Measurements from ENCODE around the gene RDH14.

RDH14 gene

GRCh38 chr2:18546567-18546966 is 13.9 kb downstream of the RDH14 start:
- H3K4me1 ChIP-seq (ENCODE audit: control insufficient read depth, insufficient read depth, low read length, poor library complexity, severe bottlenecking), result peaks cover 7% of the 10 kb centered on the region
- H3K36me3 ChIP-seq (ENCODE audit: control insufficient read depth, insufficient read depth, low read length), result no peaks in the 10 kb centered on the region
- no peak overlapping the region for H3K27ac ChIP-seq (ENCODE audit: low read depth, low read length, severe bottlenecking)
- H3K9me3 ChIP-seq (ENCODE audit: control insufficient read depth, low read length), result no peaks in the 10 kb centered on the region
- no peak overlapping the region for H3K4me3 ChIP-seq (ENCODE audit: extremely low read depth, insufficient read depth, low read length, poor library complexity, severe bottlenecking)
- WGBS, 2 experiments (ENCODE audit: insufficient coverage in 2 of 2), result 100% methylated on average over 1 of the region's 2 CpGs; no CpG with 5 or more reads in 1 of the 2 experiments

- Histone ChIP-seq H3K9me3 (ENCODE audit: control insufficient read depth, low read length) (no peaks in the 10 kb centered on the region), H3K36me3 (ENCODE audit: control insufficient read depth, insufficient read depth, low read length) (no peaks in the 10 kb centered on the region), H3K27ac (ENCODE audit: low read depth, low read length, severe bottlenecking) (no peak overlapping the region), H3K4me1 (ENCODE audit: control insufficient read depth, insufficient read depth, low read length, poor library complexity, severe bottlenecking) (peaks cover 7% of the 10 kb centered on the region), H3K4me3 (ENCODE audit: extremely low read depth, insufficient read depth, low read length, poor library complexity, severe bottlenecking) (no peak overlapping the region)
- WGBS, 2 experiments (ENCODE audit: insufficient coverage in 2 of 2), result 76 to 82% methylated on average over 3 to 4 of the region's 4 CpGs
These were observed 15.1 kb downstream of the RDH14 start for GRCh38 chr2:18545384-18545783.

GRCh38 chr2:18544171-18544570 is 16.3 kb downstream of the RDH14 start:
- H3K4me3 ChIP-seq (ENCODE audit: extremely low read depth, insufficient read depth, low read length, poor library complexity, severe bottlenecking), result no peak overlapping the region
- H3K4me1 ChIP-seq (ENCODE audit: control insufficient read depth, insufficient read depth, low read length, poor library complexity, severe bottlenecking), result peaks cover 7% of the 10 kb centered on the region
- H3K36me3 ChIP-seq (ENCODE audit: control insufficient read depth, insufficient read depth, low read length), result no peaks in the 10 kb centered on the region
- H3K27ac ChIP-seq (ENCODE audit: low read depth, low read length, severe bottlenecking), result no peak overlapping the region
- 85 to 86% methylated on average over 1 to 2 of the region's 3 CpGs for WGBS, 2 experiments (ENCODE audit: insufficient coverage in 2 of 2)
- no peaks in the 10 kb centered on the region for H3K9me3 ChIP-seq (ENCODE audit: control insufficient read depth, low read length)

- Histone ChIP-seq H3K27ac (ENCODE audit: low read depth, low read length, severe bottlenecking) (no peak overlapping the region), H3K36me3 (ENCODE audit: control insufficient read depth, insufficient read depth, low read length) (no peaks in the 10 kb centered on the region), H3K4me3 (ENCODE audit: extremely low read depth, insufficient read depth, low read length, poor library complexity, severe bottlenecking) (no peak overlapping the region), H3K4me1 (ENCODE audit: control insufficient read depth, insufficient read depth, low read length, poor library complexity, severe bottlenecking) (no peaks in the 10 kb centered on the region), H3K9me3 (ENCODE audit: control insufficient read depth, low read length) (no peaks in the 10 kb centered on the region)
- 83% methylated on average over 2 of the region's 2 CpGs; no CpG with 5 or more reads in 1 of the 2 experiments for WGBS, 2 experiments (ENCODE audit: insufficient coverage in 2 of 2)
These were observed 19.6 kb downstream of the RDH14 start for GRCh38 chr2:18540872-18541271.

- no CpG with 5 or more reads among the region's 1 CpG for WGBS, 2 experiments (ENCODE audit: insufficient coverage in 2 of 2)
- Histone ChIP-seq H3K36me3 (ENCODE audit: control insufficient read depth, insufficient read depth, low read length) (no peaks in the 10 kb centered on the region), H3K4me1 (ENCODE audit: control insufficient read depth, insufficient read depth, low read length, poor library complexity, severe bottlenecking) (no peaks in the 10 kb centered on the region), H3K27ac (ENCODE audit: low read depth, low read length, severe bottlenecking) (no peak overlapping the region), H3K9me3 (ENCODE audit: control insufficient read depth, low read length) (no peaks in the 10 kb centered on the region), H3K4me3 (ENCODE audit: extremely low read depth, insufficient read depth, low read length, poor library complexity, severe bottlenecking) (no peak overlapping the region)
These were observed 23.8 kb downstream of the RDH14 start for GRCh38 chr2:18536697-18537096.

GRCh38 chr2:18536100-18536499 is 24.4 kb downstream of the RDH14 start:
- Histone ChIP-seq H3K36me3 (ENCODE audit: control insufficient read depth, insufficient read depth, low read length) (no peaks in the 10 kb centered on the region), H3K27ac (ENCODE audit: low read depth, low read length, severe bottlenecking) (no peak overlapping the region), H3K9me3 (ENCODE audit: control insufficient read depth, low read length) (no peaks in the 10 kb centered on the region), H3K4me3 (ENCODE audit: extremely low read depth, insufficient read depth, low read length, poor library complexity, severe bottlenecking) (no peak overlapping the region), H3K4me1 (ENCODE audit: control insufficient read depth, insufficient read depth, low read length, poor library complexity, severe bottlenecking) (no peaks in the 10 kb centered on the region)
- WGBS, 2 experiments (ENCODE audit: insufficient coverage in 2 of 2), result 59 to 77% methylated on average over 4 to 5 of the region's 7 CpGs

GRCh38 chr2:18531194-18531593 is 29.3 kb downstream of the RDH14 start:
- H3K27ac ChIP-seq (ENCODE audit: low read depth, low read length, severe bottlenecking), result no peak overlapping the region
- WGBS, 2 experiments (ENCODE audit: insufficient coverage in 2 of 2), result no CpG with 5 or more reads among the region's 1 CpG

GRCh38 chr2:18527822-18528221 is 32.6 kb downstream of the RDH14 start:
- Histone ChIP-seq H3K4me3 (ENCODE audit: extremely low read depth, insufficient read depth, low read length, poor library complexity, severe bottlenecking) (no peak overlapping the region), H3K4me1 (ENCODE audit: control insufficient read depth, insufficient read depth, low read length, poor library complexity, severe bottlenecking) (no peaks in the 10 kb centered on the region), H3K27ac (ENCODE audit: low read depth, low read length, severe bottlenecking) (no peak overlapping the region), H3K9me3 (ENCODE audit: control insufficient read depth, low read length) (no peaks in the 10 kb centered on the region), H3K36me3 (ENCODE audit: control insufficient read depth, insufficient read depth, low read length) (no peaks in the 10 kb centered on the region)
- WGBS, 2 experiments (ENCODE audit: insufficient coverage in 2 of 2), result 69 to 71% methylated on average over 4 of the region's 4 CpGs

More at GRCh38 chr2:18531194-18531593, 29.3 kb downstream of the RDH14 start:
- no peaks in the 10 kb centered on the region for H3K36me3 ChIP-seq (ENCODE audit: control insufficient read depth, insufficient read depth, low read length)
- H3K4me1 ChIP-seq (ENCODE audit: control insufficient read depth, insufficient read depth, low read length, poor library complexity, severe bottlenecking), result no peaks in the 10 kb centered on the region
- H3K4me3 ChIP-seq (ENCODE audit: extremely low read depth, insufficient read depth, low read length, poor library complexity, severe bottlenecking), result no peak overlapping the region
- H3K9me3 ChIP-seq (ENCODE audit: control insufficient read depth, low read length), result no peaks in the 10 kb centered on the region

GRCh38 chr2:18527326-18527725 is 33.1 kb downstream of the RDH14 start:
- 100% methylated on average over 1 of the region's 2 CpGs; no CpG with 5 or more reads in 1 of the 2 experiments for WGBS, 2 experiments (ENCODE audit: insufficient coverage in 2 of 2)
- no peaks in the 10 kb centered on the region for H3K4me1 ChIP-seq (ENCODE audit: control insufficient read depth, insufficient read depth, low read length, poor library complexity, severe bottlenecking)
- H3K27ac ChIP-seq (ENCODE audit: low read depth, low read length, severe bottlenecking), result no peak overlapping the region
- H3K4me3 ChIP-seq (ENCODE audit: extremely low read depth, insufficient read depth, low read length, poor library complexity, severe bottlenecking), result no peak overlapping the region
- no peaks in the 10 kb centered on the region for H3K36me3 ChIP-seq (ENCODE audit: control insufficient read depth, insufficient read depth, low read length)
- H3K9me3 ChIP-seq (ENCODE audit: control insufficient read depth, low read length), result no peaks in the 10 kb centered on the region

- whole genome bisulfite sequencing, 2 experiments (ENCODE audit: insufficient coverage in 2 of 2), result 71 to 82% methylated on average over 4 to 6 of the region's 7 CpGs
- Histone ChIP-seq H3K4me3 (ENCODE audit: extremely low read depth, insufficient read depth, low read length, poor library complexity, severe bottlenecking) (no peak overlapping the region), H3K36me3 (ENCODE audit: control insufficient read depth, insufficient read depth, low read length) (no peaks in the 10 kb centered on the region), H3K4me1 (ENCODE audit: control insufficient read depth, insufficient read depth, low read length, poor library complexity, severe bottlenecking) (no peaks in the 10 kb centered on the region), H3K27ac (ENCODE audit: low read depth, low read length, severe bottlenecking) (no peak overlapping the region), H3K9me3 (ENCODE audit: control insufficient read depth, low read length) (no peaks in the 10 kb centered on the region)
These were observed 34.0 kb downstream of the RDH14 start for GRCh38 chr2:18526429-18526828.

- Histone ChIP-seq H3K9me3 (ENCODE audit: control insufficient read depth, low read length) (no peaks in the 10 kb centered on the region), H3K4me1 (ENCODE audit: control insufficient read depth, insufficient read depth, low read length, poor library complexity, severe bottlenecking) (no peaks in the 10 kb centered on the region), H3K4me3 (ENCODE audit: extremely low read depth, insufficient read depth, low read length, poor library complexity, severe bottlenecking) (no peak overlapping the region), H3K36me3 (ENCODE audit: control insufficient read depth, insufficient read depth, low read length) (no peaks in the 10 kb centered on the region), H3K27ac (ENCODE audit: low read depth, low read length, severe bottlenecking) (no peak overlapping the region)
- WGBS, 2 experiments (ENCODE audit: insufficient coverage in 2 of 2), result 100% methylated on average over 1 to 2 of the region's 3 CpGs
These were observed 34.6 kb downstream of the RDH14 start for GRCh38 chr2:18525852-18526251.

Measured in mesodermal cell (in vitro differentiated cells).